Fibroblast of skin of scalp (primary cell): ENCODE data around the gene SMIM10L1. TPM values are rescaled to one million over a fixed set of nuclear protein-coding genes. Genes with fewer than 3 reads are reported as not detected.

Experiments
- DNase-seq: peaks from one replicate; pipeline ENCODE4 v3.0.0-alpha.2; 2013
- polyA plus RNA-seq, 2 experiments: library from polyadenylated mRNA; unstranded; fragments of 120-200 nt; gene quantifications; one replicate each; pipeline ENCODE4 v1.2.1, GENCODE V29; 2013; ENCODE audit not compliant: insufficient read length in 2 of 2

The SMIM10L1 gene
- 11.7 TPM for polyA plus RNA-seq (2013, experiment 1 of 2; ENCODE audit: insufficient read length)
- polyA plus RNA-seq (2013, experiment 2 of 2; ENCODE audit: insufficient read length): 11.6 TPM

- DNase-seq: peak; percentile 96
These were observed at the start of gene SMIM10L1 for GRCh38 chr12:11171145-11171968. SMIM10L1 (plus strand) TSS chr12:11171194; CDS start chr12:11171357, 163 bp downstream.

GRCh38 chr12:11130382-11130781, 40.6 kb upstream of the SMIM10L1 start:
- DNase-seq: no peak

- no peak for DNase-seq
These were observed 40.0 kb upstream of the SMIM10L1 start for GRCh38 chr12:11130999-11131398.

GRCh38 chr12:11133162-11133561, 37.8 kb upstream of the SMIM10L1 start:
- no peak for DNase-seq

- DNase-seq: no peak
These were observed 37.2 kb upstream of the SMIM10L1 start for GRCh38 chr12:11133816-11134215.

- no peak for DNase-seq
These were observed 36.7 kb upstream of the SMIM10L1 start, which contains the start of gene TAS2R30 for GRCh38 chr12:11134305-11134704. TAS2R30 (minus strand) TSS chr12:11134644; CDS start chr12:11134244, 400 bp downstream.

GRCh38 chr12:11136075-11136474, 34.9 kb upstream of the SMIM10L1 start:
- DNase-seq: no peak

- DNase-seq: no peak
These were observed 27.6 kb upstream of the SMIM10L1 start for GRCh38 chr12:11143352-11143751.

- DNase-seq: no peak
These were observed 26.7 kb upstream of the SMIM10L1 start for GRCh38 chr12:11144297-11144696.

- DNase-seq: no peak
These were observed 23.6 kb upstream of the SMIM10L1 start for GRCh38 chr12:11147420-11147819.

GRCh38 chr12:11150832-11151231, 20.2 kb upstream of the SMIM10L1 start:
- no peak for DNase-seq

GRCh38 chr12:11152725-11153124, 18.3 kb upstream of the SMIM10L1 start:
- no peak for DNase-seq

- no peak for DNase-seq
These were observed 16.5 kb upstream of the SMIM10L1 start for GRCh38 chr12:11154400-11154925.

GRCh38 chr12:11158885-11159444, 12.0 kb upstream of the SMIM10L1 start:
- no peak for DNase-seq

GRCh38 chr12:11162502-11162901, 8.5 kb upstream of the SMIM10L1 start:
- DNase-seq: no peak

- DNase-seq: no peak
These were observed 6.6 kb upstream of the SMIM10L1 start for GRCh38 chr12:11164384-11164783.

- no peak for DNase-seq
These were observed 4.7 kb upstream of the SMIM10L1 start for GRCh38 chr12:11166300-11166699.

GRCh38 chr12:11170810-11171144, 217 bp upstream of the SMIM10L1 start:
- no peak for DNase-seq

- DNase-seq: peak; percentile 10
These were observed 1.1 kb downstream of the SMIM10L1 start for GRCh38 chr12:11171969-11172675.

GRCh38 chr12:11174022-11174421, 3.0 kb downstream of the SMIM10L1 start:
- peak; percentile 31 for DNase-seq

GRCh38 chr12:11178250-11178649, 7.3 kb downstream of the SMIM10L1 start:
- DNase-seq: no peak

- DNase-seq: no peak
These were observed 11.5 kb downstream of the SMIM10L1 start for GRCh38 chr12:11182529-11182928.

GRCh38 chr12:11183011-11183410, 12.0 kb downstream of the SMIM10L1 start:
- no peak for DNase-seq
